GM23248 (cell line): ENCODE results near the gene ECSCR.

Experiments
- EZH2 ChIP-seq: fragments of 200-600 bp; sonication (generic); IDR thresholded peaks from 2 replicates; pipeline ENCODE4 v1.6.1; 2018; ENCODE audit warnings: antibody characterized with exemption, mild to moderate bottlenecking; ENCODE audit not compliant: insufficient read depth, poor library complexity, severe bottlenecking
- EZH2phosphoT487 ChIP-seq: fragments of 200-600 bp; sonication (generic); IDR thresholded peaks from 2 replicates; pipeline ENCODE4 v1.6.1; 2018; ENCODE audit warnings: antibody characterized with exemption, moderate library complexity, mild to moderate bottlenecking, low read depth; ENCODE audit not compliant: insufficient read depth

DNA sequence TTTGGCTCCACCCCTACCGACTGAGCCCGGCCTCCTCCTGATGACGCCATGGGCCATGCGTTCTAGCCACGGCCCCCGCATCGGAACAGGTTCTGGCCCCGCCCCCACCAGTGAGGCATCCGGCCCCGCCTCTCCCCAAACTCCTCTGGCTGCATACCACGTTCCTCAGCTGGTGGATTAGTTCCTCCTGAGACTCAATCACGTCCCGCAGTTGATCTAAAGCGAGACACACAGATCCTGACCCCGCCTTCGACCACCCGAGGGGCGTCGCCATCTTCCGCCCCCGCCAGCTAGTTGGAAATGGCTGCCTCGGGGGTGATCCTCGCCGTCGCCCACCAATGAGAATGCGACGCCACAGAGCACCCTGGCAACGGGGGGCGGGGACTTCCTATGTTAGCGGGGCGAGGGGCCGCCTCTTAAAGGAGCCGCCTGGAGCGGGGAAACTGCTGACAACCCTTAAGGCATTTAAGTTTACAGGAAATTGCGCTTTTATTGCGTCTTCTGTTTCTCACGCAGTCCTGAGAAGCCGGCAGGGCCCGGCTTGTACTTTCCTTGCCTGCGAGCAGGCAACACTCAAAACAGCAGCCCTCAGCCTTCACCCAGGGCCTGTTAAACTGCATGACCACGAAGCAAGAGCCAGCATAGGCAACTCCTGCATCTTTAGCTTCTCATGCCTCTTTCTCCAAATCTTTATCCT, 58.6 kb downstream of the ECSCR start, which contains the start of gene SPATA24:
- TF ChIP-seq EZH2 (no peak), EZH2phosphoT487 (no peak)
